Left renal pelvis (tissue), 4 donors: ENCODE data around the gene MEX3A. TPM values are rescaled to one million over a fixed set of nuclear protein-coding genes. Genes with fewer than 3 reads are reported as not detected.

ENCODE experiments used
- polyA plus RNA-seq, 4 donors: library from polyadenylated mRNA; unstranded; fragments of 120-200 nt; gene quantifications; one replicate each; pipeline ENCODE4 v1.2.1, GENCODE V29; 2013; ENCODE audit not compliant: insufficient read length in 4 of 4

Gene MEX3A
- polyA plus RNA-seq, 4 donors = 40.9 to 46.9 (median 45.0) TPM

Other genes starting within 250 kb of the MEX3A start
- 10 to 100 TPM; 42.3 to 58.1 (median 47.3) TPM for gene GON4L, start 225.3 kb downstream of the MEX3A start, polyA plus RNA-seq
- gene SYT11, start 222.9 kb downstream of the MEX3A start, polyA plus RNA-seq = 10 to 100 TPM; 14.3 to 24.3 (median 19.0) TPM
- gene RIT1, start 171.1 kb downstream of the MEX3A start, polyA plus RNA-seq = 10 to 100 TPM; 28.8 to 52.5 (median 47.8) TPM
- 10 to 100 TPM; 36.0 to 80.9 (median 53.2) TPM for gene KHDC4, start 148.1 kb downstream of the MEX3A start, polyA plus RNA-seq
- under 1 TPM in 2 of 4 donors, not detected in 2; 0.13 to 0.14 TPM for gene RXFP4, start 140.8 kb downstream of the MEX3A start, polyA plus RNA-seq
- gene ARHGEF2, start 103.9 kb downstream of the MEX3A start, polyA plus RNA-seq = 10 to 100 TPM; 77.1 to 88.9 (median 82.7) TPM
- gene SSR2, start 61.5 kb downstream of the MEX3A start, polyA plus RNA-seq = 100 to 1,000 TPM; 353 to 473 (median 417) TPM
- gene UBQLN4, start 28.7 kb downstream of the MEX3A start, polyA plus RNA-seq = 10 to 100 TPM; 38.3 to 61.2 (median 51.5) TPM
- gene LAMTOR2, start 27.7 kb downstream of the MEX3A start, polyA plus RNA-seq = 10 to 100 TPM; 35.2 to 69.7 (median 51.8) TPM
- gene RAB25, start 21.3 kb downstream of the MEX3A start, polyA plus RNA-seq = 10 to 100 TPM in 3 of 4 donors, 1 to 10 TPM in 1; 1.7 to 66.2 (median 52.7) TPM
- 100 to 1,000 TPM in 2 of 4 donors, 10 to 100 TPM in 2; 94.5 to 161 (median 104) TPM for gene LMNA, start 32.2 kb upstream of the MEX3A start, polyA plus RNA-seq
- 10 to 100 TPM in 3 of 4 donors, 1 to 10 TPM in 1; 2.5 to 26.8 (median 22.4) TPM for gene SEMA4A, start 71.1 kb upstream of the MEX3A start, polyA plus RNA-seq
- 10 to 100 TPM; 16.6 to 30.5 (median 27.7) TPM for gene SLC25A44, start 111.6 kb upstream of the MEX3A start, polyA plus RNA-seq
- 100 to 1,000 TPM in 1 of 4 donors, 10 to 100 TPM in 3; 48.8 to 110 (median 80.0) TPM for gene PMF1, start 130.5 kb upstream of the MEX3A start, polyA plus RNA-seq
- gene BGLAP, start 159.7 kb upstream of the MEX3A start, polyA plus RNA-seq = 1 to 10 TPM; 1.3 to 7.4 (median 1.9) TPM
- 1 to 10 TPM; 2.4 to 6.8 (median 4.0) TPM for gene PAQR6, start 165.6 kb upstream of the MEX3A start, polyA plus RNA-seq
- 10 to 100 TPM; 34.1 to 70.1 (median 56.0) TPM for gene SMG5, start 200.4 kb upstream of the MEX3A start, polyA plus RNA-seq
- gene TMEM79, start 201.9 kb upstream of the MEX3A start, polyA plus RNA-seq = 1 to 10 TPM; 4.1 to 9.2 (median 6.1) TPM
- 10 to 100 TPM; 53.7 to 66.3 (median 63.0) TPM for gene GLMP, start 213.2 kb upstream of the MEX3A start, polyA plus RNA-seq
- gene VHLL, start 216.8 kb upstream of the MEX3A start, polyA plus RNA-seq = not detected